Endodermal cell (in vitro differentiated cells): ENCODE data around the gene TRIO. TPM values are rescaled to one million over a fixed set of nuclear protein-coding genes. Genes with fewer than 3 reads are reported as not detected.

ENCODE experiments used
- DNase-seq: peaks from one replicate; pipeline ENCODE4 v3.0.0-alpha.2; 2017
- H3K27ac ChIP-seq: 2 replicates; pipeline ENCODE4 v1.5.1; 2013; ENCODE audit warnings: mild to moderate bottlenecking, low read depth, low read length, moderate library complexity
- H3K27me3 ChIP-seq: 2 replicates; pipeline ENCODE4 v1.6.1; 2013; ENCODE audit warnings: mild to moderate bottlenecking, low read length, moderate library complexity; ENCODE audit not compliant: insufficient read depth, control insufficient read depth, poor library complexity, severe bottlenecking
- H3K36me3 ChIP-seq: 2 replicates; pipeline ENCODE4 v1.7.0; 2013; ENCODE audit warnings: mild to moderate bottlenecking, low read length, moderate library complexity; ENCODE audit not compliant: control insufficient read depth, insufficient read depth
- H3K4me1 ChIP-seq: one replicate; pipeline ENCODE4 v1.7.0; 2013; ENCODE audit warnings: low read length; ENCODE audit not compliant: control insufficient read depth, insufficient read depth
- H3K4me3 ChIP-seq: 2 replicates; pipeline ENCODE4 v1.5.1; 2013; ENCODE audit warnings: mild to moderate bottlenecking, low read length, moderate library complexity
- H3K9ac ChIP-seq: 2 replicates; pipeline ENCODE4 v1.6.1; 2013; ENCODE audit warnings: mild to moderate bottlenecking, low read length, moderate library complexity; ENCODE audit not compliant: poor library complexity, severe bottlenecking; ENCODE audit errors: extremely low read depth
- H3K9me3 ChIP-seq: 2 replicates; pipeline ENCODE4 v1.6.1; 2013; ENCODE audit warnings: mild to moderate bottlenecking, low read length, moderate library complexity; ENCODE audit not compliant: control insufficient read depth
- H3K27ac Mint-ChIP-seq: 2 replicates; pipeline ENCODE4 v1.8.0; 2020; ENCODE audit warnings: mixed read lengths
- H3K27me3 Mint-ChIP-seq: 2 replicates; pipeline ENCODE4 v1.8.0; 2021; ENCODE audit warnings: mild to moderate bottlenecking, mixed read lengths; ENCODE audit not compliant: insufficient read depth
- H3K36me3 Mint-ChIP-seq: 2 replicates; pipeline ENCODE4 v1.8.0; 2020; ENCODE audit warnings: low read depth, mixed read lengths
- H3K4me1 Mint-ChIP-seq: 2 replicates; pipeline ENCODE4 v1.8.0; 2020; ENCODE audit warnings: mixed read lengths
- H3K4me3 Mint-ChIP-seq: 2 replicates; pipeline ENCODE4 v1.8.0; 2020; ENCODE audit warnings: mild to moderate bottlenecking, moderate library complexity, mixed read lengths
- H3K9me3 Mint-ChIP-seq: 2 replicates; pipeline ENCODE4 v1.8.0; 2020; ENCODE audit warnings: mild to moderate bottlenecking, mixed read lengths
- CTCF ChIP-seq: fragments of 200-600 bp; sonication (generic); conservative IDR thresholded peaks from 2 replicates; pipeline ENCODE4 v1.5.0; 2021; ENCODE audit warnings: antibody characterized with exemption, mild to moderate bottlenecking
- WGBS, 2 experiments: methylation state at CpG; one replicate each; pipeline versions ENCODE4 v1.1.5 to v1.1.7; 2013; ENCODE audit warnings: missing lambda C conversion rate in 2 of 2, mixed read lengths in 1 of 2; ENCODE audit not compliant: insufficient coverage in 1 of 2, insufficient read length in 1 of 2; 5-methylcytosine and 5-hydroxymethylcytosine counted together
- total RNA-seq, 2 donors: library from RNA; stranded (reverse); fragmentation: NEBNext Ultra II Directional in 1 of 2; extraction: Animal tissue kit (Norgen Biotek cat#: 25700) in 1 of 2; gene quantifications; 2 replicates in 1 of 2; 3 replicates in 1 of 2; pipeline ENCODE4 v1.2.1, GENCODE V29; 2021

TRIO gene
- total RNA-seq, 2 donors from 2014 or later: 88.3 to 109 TPM

- no peak for TF ChIP-seq CTCF
- H3K4me1 Mint-ChIP-seq: peaks cover 5% of the 10 kb centered on the region
- H3K36me3 Mint-ChIP-seq: peaks cover 16% of the 10 kb centered on the region
- Histone ChIP-seq H3K27me3 (no peaks in the 10 kb centered on the region), H3K9me3 (no peaks in the 10 kb centered on the region), H3K4me1 (no peaks in the 10 kb centered on the region), H3K9ac (no peak overlapping the region), H3K4me3 (no peak overlapping the region), H3K36me3 (peaks cover 4% of the 10 kb centered on the region), H3K27ac (peak overlapping the region; percentile 87)
- H3K27ac Mint-ChIP-seq: no peak overlapping the region
- H3K9me3 Mint-ChIP-seq: peaks cover 2% of the 10 kb centered on the region
- peak; percentile 22 for DNase-seq
- WGBS, 2 experiments: 87 to 94% methylated on average over 9 to 10 of the region's 10 CpGs
- no peaks in the 10 kb centered on the region for H3K27me3 Mint-ChIP-seq
- no peak overlapping the region for H3K4me3 Mint-ChIP-seq
Measured at GRCh38 chr5:14440223-14440581, 297.1 kb downstream of the TRIO start.

- Mint-ChIP-seq H3K36me3 (peaks cover 10% of the 10 kb centered on the region), H3K4me3 (no peak overlapping the region), H3K27me3 (no peaks in the 10 kb centered on the region), H3K27ac (peak overlapping the region; percentile 18), H3K4me1 (peaks cover 7% of the 10 kb centered on the region), H3K9me3 (peaks cover 2% of the 10 kb centered on the region)
- Histone ChIP-seq H3K9me3 (no peaks in the 10 kb centered on the region), H3K27me3 (no peaks in the 10 kb centered on the region), H3K4me3 (no peak overlapping the region), H3K9ac (no peak overlapping the region), H3K4me1 (no peaks in the 10 kb centered on the region), H3K27ac (peak overlapping the region; percentile 87), H3K36me3 (peaks cover 4% of the 10 kb centered on the region)
- TF ChIP-seq CTCF: no peak
- 84 to 92% methylated on average over 30 to 40 of the region's 40 CpGs for WGBS, 2 experiments
- DNase-seq: peak; percentile 44
Measured at GRCh38 chr5:14440582-14441431, 297.7 kb downstream of the TRIO start.

GRCh38 chr5:14441641-14442040 is 298.5 kb downstream of the TRIO start:
- Mint-ChIP-seq H3K4me3 (no peak overlapping the region), H3K27me3 (no peaks in the 10 kb centered on the region), H3K27ac (peak overlapping the region; percentile 9), H3K4me1 (peaks cover 13% of the 10 kb centered on the region), H3K9me3 (no peaks in the 10 kb centered on the region), H3K36me3 (peaks cover 3% of the 10 kb centered on the region)
- no peaks in the 10 kb centered on the region for H3K27me3 ChIP-seq
- WGBS, 2 experiments: 76 to 88% methylated on average over 3 to 4 of the region's 4 CpGs
- no peaks in the 10 kb centered on the region for H3K4me1 ChIP-seq
- no peak for DNase-seq
- H3K9ac ChIP-seq: no peak overlapping the region
- H3K27ac ChIP-seq: peak overlapping the region; percentile 87
- H3K36me3 ChIP-seq: peaks cover 4% of the 10 kb centered on the region
- no peaks in the 10 kb centered on the region for H3K9me3 ChIP-seq
- H3K4me3 ChIP-seq: no peak overlapping the region
- no peak for TF ChIP-seq CTCF
